Measurements from ENCODE around the gene SEZ6L2. TPM values are rescaled to one million over a fixed set of nuclear protein-coding genes. Genes with fewer than 3 reads are reported as not detected.
A peak's percentile ranks its signal among the peaks of the same experiment; 100 is the strongest.

The SEZ6L2 gene
- total and polyA plus RNA-seq, 5 donors from 2014 or later = not detected

- H3K36me3 ChIP-seq (ENCODE audit: control insufficient read depth, insufficient read depth, low read length) = no peaks in the 10 kb centered on the region
- Mint-ChIP-seq H3K27me3 (peaks cover 29% of the 10 kb centered on the region), H3K4me1 (peaks cover 0 to 15% (median 4%) of the 10 kb centered on the region in 4 donors), H3K4me3 (peak overlapping the region; percentile 70 to 74 (median 72)), H3K9me3 (peaks cover 0 to 1% (median 0%) of the 10 kb centered on the region in 7 donors), H3K36me3 (no peaks in the 10 kb centered on the region), H3K27ac (peak overlapping the region in 1 of 3 donors; percentile 45)
- peaks cover 17% of the 10 kb centered on the region for H3K4me1 ChIP-seq (ENCODE audit: control insufficient read depth, insufficient read depth, low read length, poor library complexity, severe bottlenecking)
- ATAC-seq (ENCODE audit: low read depth in 2 of 2) (no peak), DNase-seq (no peak)
- H3K27me3 ChIP-seq (ENCODE audit: control insufficient read depth, insufficient read depth, low read length) = peaks cover 11% of the 10 kb centered on the region
- no peak overlapping the region for H3K27ac ChIP-seq (ENCODE audit: insufficient read depth, low read length, poor library complexity, severe bottlenecking)
- no peaks in the 10 kb centered on the region for H3K9me3 ChIP-seq (ENCODE audit: control insufficient read depth in 2 of 2, low read length in 2 of 2)
- no peak overlapping the region for H3K4me3 ChIP-seq (ENCODE audit: low read depth, low read length)
Observed at GRCh38 chr16:29900888-29901606, 1.7 kb upstream of the SEZ6L2 start.

- Mint-ChIP-seq H3K27ac (peak within 1 kb of the TSS in 1 of 3 donors; percentile 45), H3K9me3 (peaks cover 0 to 1% (median 0%) of the 10 kb centered on the region in 7 donors), H3K4me3 (peak within 1 kb of the TSS; percentile 71 to 74 (median 73)), H3K36me3 (no peaks in the 10 kb centered on the region), H3K4me1 (peaks cover 0 to 15% (median 4%) of the 10 kb centered on the region in 4 donors), H3K27me3 (peaks cover 35% of the 10 kb centered on the region)
- peaks cover 11% of the 10 kb centered on the region for H3K27me3 ChIP-seq (ENCODE audit: control insufficient read depth, insufficient read depth, low read length)
- no peaks in the 10 kb centered on the region for H3K9me3 ChIP-seq (ENCODE audit: control insufficient read depth in 2 of 2, low read length in 2 of 2)
- DNase-seq (peak; percentile 53 to 80 (median 69)), ATAC-seq (ENCODE audit: low read depth in 2 of 2) (peak; percentile 74 to 78)
- no peak within 1 kb of the TSS for H3K27ac ChIP-seq (ENCODE audit: insufficient read depth, low read length, poor library complexity, severe bottlenecking)
- H3K4me1 ChIP-seq (ENCODE audit: control insufficient read depth, insufficient read depth, low read length, poor library complexity, severe bottlenecking) = peaks cover 17% of the 10 kb centered on the region
- no peaks in the 10 kb centered on the region for H3K36me3 ChIP-seq (ENCODE audit: control insufficient read depth, insufficient read depth, low read length)
- H3K4me3 ChIP-seq (ENCODE audit: low read depth, low read length) = no peak within 1 kb of the TSS
Observed at GRCh38 chr16:29900102-29900887, 945 bp upstream of the SEZ6L2 start, which contains the start of gene ASPHD1. ASPHD1 (plus strand) TSS chr16:29900488; CDS start chr16:29900972, 484 bp downstream.

GRCh38 chr16:29898804-29899515 is 390 bp downstream of the SEZ6L2 start:
- peaks cover 0 to 1% (median 0%) of the 10 kb centered on the region in 7 donors for H3K9me3 Mint-ChIP-seq
- Histone ChIP-seq H3K27me3 (ENCODE audit: control insufficient read depth, insufficient read depth, low read length) (peaks cover 11% of the 10 kb centered on the region), H3K27ac (ENCODE audit: insufficient read depth, low read length, poor library complexity, severe bottlenecking) (no peak overlapping the region), H3K36me3 (ENCODE audit: control insufficient read depth, insufficient read depth, low read length) (no peaks in the 10 kb centered on the region), H3K4me1 (ENCODE audit: control insufficient read depth, insufficient read depth, low read length, poor library complexity, severe bottlenecking) (peaks cover 17% of the 10 kb centered on the region), H3K9me3 (ENCODE audit: control insufficient read depth in 2 of 2, low read length in 2 of 2) (no peaks in the 10 kb centered on the region), H3K4me3 (ENCODE audit: low read depth, low read length) (no peak overlapping the region)
- DNase-seq (no peak), ATAC-seq (ENCODE audit: low read depth in 2 of 2) (no peak)
- H3K27me3 Mint-ChIP-seq = peaks cover 35% of the 10 kb centered on the region
- no peak overlapping the region for H3K4me3 Mint-ChIP-seq
- no peak overlapping the region for H3K27ac Mint-ChIP-seq
- peaks cover 0 to 15% (median 4%) of the 10 kb centered on the region in 4 donors for H3K4me1 Mint-ChIP-seq
- H3K36me3 Mint-ChIP-seq = no peaks in the 10 kb centered on the region

GRCh38 chr16:29898135-29898803 is 1.1 kb downstream of the SEZ6L2 start:
- peaks cover 11% of the 10 kb centered on the region for H3K27me3 ChIP-seq (ENCODE audit: control insufficient read depth, insufficient read depth, low read length)
- no peaks in the 10 kb centered on the region for H3K36me3 ChIP-seq (ENCODE audit: control insufficient read depth, insufficient read depth, low read length)
- H3K9me3 Mint-ChIP-seq = peaks cover 0 to 1% (median 0%) of the 10 kb centered on the region in 7 donors
- no peaks in the 10 kb centered on the region for H3K36me3 Mint-ChIP-seq
- no peak overlapping the region for H3K4me3 ChIP-seq (ENCODE audit: low read depth, low read length)
- H3K27me3 Mint-ChIP-seq = peaks cover 35% of the 10 kb centered on the region
- H3K4me3 Mint-ChIP-seq = no peak overlapping the region
- peaks cover 0 to 15% (median 4%) of the 10 kb centered on the region in 4 donors for H3K4me1 Mint-ChIP-seq
- no peak for DNase-seq
- H3K27ac Mint-ChIP-seq = no peak overlapping the region
- no peak for ATAC-seq (ENCODE audit: low read depth in 2 of 2)
- no peaks in the 10 kb centered on the region for H3K9me3 ChIP-seq (ENCODE audit: control insufficient read depth in 2 of 2, low read length in 2 of 2)
- peaks cover 17% of the 10 kb centered on the region for H3K4me1 ChIP-seq (ENCODE audit: control insufficient read depth, insufficient read depth, low read length, poor library complexity, severe bottlenecking)
- no peak overlapping the region for H3K27ac ChIP-seq (ENCODE audit: insufficient read depth, low read length, poor library complexity, severe bottlenecking)

GRCh38 chr16:29897333-29897732 is 2.0 kb downstream of the SEZ6L2 start:
- Histone ChIP-seq H3K9me3 (ENCODE audit: control insufficient read depth in 2 of 2, low read length in 2 of 2) (no peaks in the 10 kb centered on the region), H3K27ac (ENCODE audit: insufficient read depth, low read length, poor library complexity, severe bottlenecking) (no peak overlapping the region), H3K4me3 (ENCODE audit: low read depth, low read length) (no peak overlapping the region), H3K4me1 (ENCODE audit: control insufficient read depth, insufficient read depth, low read length, poor library complexity, severe bottlenecking) (peaks cover 17% of the 10 kb centered on the region), H3K36me3 (ENCODE audit: control insufficient read depth, insufficient read depth, low read length) (no peaks in the 10 kb centered on the region), H3K27me3 (ENCODE audit: control insufficient read depth, insufficient read depth, low read length) (peaks cover 11% of the 10 kb centered on the region)
- DNase-seq = no peak
- H3K4me3 Mint-ChIP-seq = peak overlapping the region in 1 of 4 donors; percentile 42
- peaks cover 34% of the 10 kb centered on the region for H3K27me3 Mint-ChIP-seq
- peaks cover 0 to 15% (median 4%) of the 10 kb centered on the region in 4 donors for H3K4me1 Mint-ChIP-seq
- no peak overlapping the region for H3K27ac Mint-ChIP-seq
- H3K9me3 Mint-ChIP-seq = peaks cover 0 to 1% (median 0%) of the 10 kb centered on the region in 7 donors
- no peaks in the 10 kb centered on the region for H3K36me3 Mint-ChIP-seq
- no peak for ATAC-seq (ENCODE audit: low read depth in 2 of 2)

GRCh38 chr16:29896841-29897240 is 2.5 kb downstream of the SEZ6L2 start:
- no peaks in the 10 kb centered on the region for H3K9me3 ChIP-seq (ENCODE audit: control insufficient read depth in 2 of 2, low read length in 2 of 2)
- Mint-ChIP-seq H3K9me3 (peaks cover 0 to 1% (median 0%) of the 10 kb centered on the region in 7 donors), H3K4me3 (no peak overlapping the region), H3K4me1 (peaks cover 0 to 15% (median 3%) of the 10 kb centered on the region in 4 donors), H3K36me3 (no peaks in the 10 kb centered on the region), H3K27me3 (peaks cover 29% of the 10 kb centered on the region), H3K27ac (no peak overlapping the region)
- no peaks in the 10 kb centered on the region for H3K36me3 ChIP-seq (ENCODE audit: control insufficient read depth, insufficient read depth, low read length)
- H3K4me3 ChIP-seq (ENCODE audit: low read depth, low read length) = no peak overlapping the region
- no peak for ATAC-seq (ENCODE audit: low read depth in 2 of 2)
- peaks cover 11% of the 10 kb centered on the region for H3K27me3 ChIP-seq (ENCODE audit: control insufficient read depth, insufficient read depth, low read length)
- no peak for DNase-seq
- H3K27ac ChIP-seq (ENCODE audit: insufficient read depth, low read length, poor library complexity, severe bottlenecking) = no peak overlapping the region
- peaks cover 17% of the 10 kb centered on the region for H3K4me1 ChIP-seq (ENCODE audit: control insufficient read depth, insufficient read depth, low read length, poor library complexity, severe bottlenecking)

GRCh38 chr16:29894352-29894751 is 5.0 kb downstream of the SEZ6L2 start:
- H3K9me3 ChIP-seq (ENCODE audit: control insufficient read depth in 2 of 2, low read length in 2 of 2) = no peaks in the 10 kb centered on the region
- H3K27ac ChIP-seq (ENCODE audit: insufficient read depth, low read length, poor library complexity, severe bottlenecking) = no peak overlapping the region
- no peaks in the 10 kb centered on the region for H3K36me3 ChIP-seq (ENCODE audit: control insufficient read depth, insufficient read depth, low read length)
- Mint-ChIP-seq H3K27ac (no peak overlapping the region), H3K27me3 (peaks cover 26% of the 10 kb centered on the region), H3K4me1 (peaks cover 0 to 8% (median 2%) of the 10 kb centered on the region in 4 donors), H3K9me3 (peaks cover 0 to 1% (median 0%) of the 10 kb centered on the region in 7 donors), H3K36me3 (no peaks in the 10 kb centered on the region), H3K4me3 (no peak overlapping the region)
- DNase-seq (no peak), ATAC-seq (ENCODE audit: low read depth in 2 of 2) (no peak)
- no peak overlapping the region for H3K4me3 ChIP-seq (ENCODE audit: low read depth, low read length)
- peaks cover 4% of the 10 kb centered on the region for H3K4me1 ChIP-seq (ENCODE audit: control insufficient read depth, insufficient read depth, low read length, poor library complexity, severe bottlenecking)
- peaks cover 9% of the 10 kb centered on the region for H3K27me3 ChIP-seq (ENCODE audit: control insufficient read depth, insufficient read depth, low read length)

All from CD4-positive, CD25-positive, alpha-beta regulatory T cell (primary cell).